Muscle of leg (tissue), 16 donors: ENCODE measurements around the gene SLC35D1. TPM values are rescaled to one million over a fixed set of nuclear protein-coding genes. Genes with fewer than 3 reads are reported as not detected.

Source experiments
- DNase-seq: peaks from one replicate; pipeline ENCODE4 v3.0.0; 2013
- H3K27ac ChIP-seq: one replicate; pipeline ENCODE4 v1.5.1; 2013; ENCODE audit warnings: mild to moderate bottlenecking, low read length, control low read depth
- H3K27me3 ChIP-seq: one replicate; pipeline ENCODE4 v1.6.1; 2013; ENCODE audit warnings: low read length; ENCODE audit not compliant: control insufficient read depth, insufficient read depth
- H3K36me3 ChIP-seq: one replicate; pipeline ENCODE4 v1.6.1; 2013; ENCODE audit warnings: low read length; ENCODE audit not compliant: control insufficient read depth, insufficient read depth
- H3K4me1 ChIP-seq: one replicate; pipeline ENCODE4 v1.6.1; 2013; ENCODE audit warnings: low read length; ENCODE audit not compliant: control insufficient read depth, insufficient read depth
- H3K4me3 ChIP-seq: one replicate; pipeline ENCODE4 v1.5.1; 2013; ENCODE audit warnings: low read length, control low read depth
- H3K9me3 ChIP-seq: replicated peaks from 2 replicates; pipeline ENCODE4 v1.6.1; 2013; ENCODE audit warnings: low read depth, low read length; ENCODE audit not compliant: control insufficient read depth
- WGBS: methylation state at CpG from one replicate; pipeline ENCODE4 v1.1.5; 2013; ENCODE audit warnings: missing lambda C conversion rate; ENCODE audit not compliant: insufficient coverage; 5-methylcytosine and 5-hydroxymethylcytosine counted together
- long read RNA-seq, 11 donors: transcript quantifications; one replicate each; lab custom pipeline, GENCODE V29; 2026
- polyA plus RNA-seq, 8 donors: library from polyadenylated mRNA; unstranded; fragments of 120-200 nt; gene quantifications; one replicate each; pipeline versions ENCODE4 v1.2.1 to v1.2.3, GENCODE V29; 2013; ENCODE audit warnings: inconsistent platforms in 1 of 8, low replicate concordance in 1 of 8; ENCODE audit not compliant: insufficient read length in 8 of 8, insufficient read depth in 1 of 8
- total RNA-seq: library from RNA; stranded (reverse); fragments of 120-200 nt; gene quantifications from one replicate; pipeline ENCODE4 v1.2.4, GENCODE V29; 2013

The SLC35D1 gene
- total RNA-seq (6.3 TPM), polyA plus RNA-seq (1 to 10 TPM; 6.0 to 9.0 (median 6.9) TPM)
- long read RNA-seq, donor 1, full-length matches to known transcripts, result 1 of 1 reads
- long read RNA-seq, donor 1, partial matches to known transcripts, result 0 of 1 reads
- long read RNA-seq, donor 1, other reads (novel, unspliced or antisense), result 0 of 1 reads
- long read RNA-seq, donor 2, result 0 reads
- long read RNA-seq, donor 3, full-length matches to known transcripts, result 3 of 3 reads
- long read RNA-seq, donor 3, partial matches to known transcripts, result 0 of 3 reads
- long read RNA-seq, donor 3, other reads (novel, unspliced or antisense), result 0 of 3 reads
- long read RNA-seq, donor 4, full-length matches to known transcripts, result 1 of 1 reads
- long read RNA-seq, donor 4, partial matches to known transcripts, result 0 of 1 reads
- long read RNA-seq, donor 4, other reads (novel, unspliced or antisense), result 0 of 1 reads
- long read RNA-seq, donor 5, full-length matches to known transcripts, result 1 of 1 reads
- long read RNA-seq, donor 5, partial matches to known transcripts, result 0 of 1 reads
- long read RNA-seq, donor 5, other reads (novel, unspliced or antisense), result 0 of 1 reads
- long read RNA-seq, donor 6, full-length matches to known transcripts, result 1 of 1 reads
- long read RNA-seq, donor 6, partial matches to known transcripts, result 0 of 1 reads
- long read RNA-seq, donor 6, other reads (novel, unspliced or antisense), result 0 of 1 reads
- long read RNA-seq, donor 7, full-length matches to known transcripts, result 2 of 2 reads
- long read RNA-seq, donor 7, partial matches to known transcripts, result 0 of 2 reads
- long read RNA-seq, donor 7, other reads (novel, unspliced or antisense), result 0 of 2 reads
- long read RNA-seq, donor 8, result 0 reads
- long read RNA-seq, donor 9, full-length matches to known transcripts, result 2 of 2 reads
- long read RNA-seq, donor 9, partial matches to known transcripts, result 0 of 2 reads
- long read RNA-seq, donor 9, other reads (novel, unspliced or antisense), result 0 of 2 reads
- long read RNA-seq, donor 10, result 0 reads
- long read RNA-seq, donor 11, full-length matches to known transcripts, result 2 of 2 reads
- long read RNA-seq, donor 11, partial matches to known transcripts, result 0 of 2 reads
- long read RNA-seq, donor 11, other reads (novel, unspliced or antisense), result 0 of 2 reads

GRCh38 chr1:67053785-67054772 is at the start of gene SLC35D1:
Gene SLC35D1 (minus strand): TSS chr1:67054148. CDS start chr1:67054013, 135 bp downstream.
- peaks cover 5% of the 10 kb centered on the region for H3K36me3 ChIP-seq
- H3K27me3 ChIP-seq, result no peaks in the 10 kb centered on the region
- no peaks in the 10 kb centered on the region for H3K9me3 ChIP-seq
- peak within 1 kb of the TSS; percentile 93 for H3K27ac ChIP-seq
- under 1% methylated on average over 52 of the region's 73 CpGs for WGBS
- peak; percentile 90 for DNase-seq
- H3K4me3 ChIP-seq, result peak within 1 kb of the TSS; percentile 88
- peaks cover 4% of the 10 kb centered on the region for H3K4me1 ChIP-seq

- H3K9me3 ChIP-seq, result no peaks in the 10 kb centered on the region
- no peak overlapping the region for H3K4me3 ChIP-seq
- no peak for DNase-seq
- no peaks in the 10 kb centered on the region for H3K27me3 ChIP-seq
- H3K36me3 ChIP-seq, result no peaks in the 10 kb centered on the region
- H3K27ac ChIP-seq, result no peak overlapping the region
- H3K4me1 ChIP-seq, result no peaks in the 10 kb centered on the region
- no CpG with 5 or more reads among the region's 1 CpG for WGBS
These were observed 49.6 kb upstream of the SLC35D1 start for GRCh38 chr1:67103548-67103947.

GRCh38 chr1:67100833-67101232 is 46.9 kb upstream of the SLC35D1 start:
- 30% methylated on average over 2 of the region's 3 CpGs for WGBS
- Histone ChIP-seq H3K27me3 (no peaks in the 10 kb centered on the region), H3K36me3 (no peaks in the 10 kb centered on the region), H3K4me3 (no peak overlapping the region), H3K4me1 (no peaks in the 10 kb centered on the region), H3K27ac (no peak overlapping the region), H3K9me3 (no peaks in the 10 kb centered on the region)
- DNase-seq, result no peak

- H3K4me1 ChIP-seq, result no peaks in the 10 kb centered on the region
- DNase-seq, result no peak
- no peak overlapping the region for H3K4me3 ChIP-seq
- H3K27ac ChIP-seq, result no peak overlapping the region
- no peaks in the 10 kb centered on the region for H3K27me3 ChIP-seq
- H3K36me3 ChIP-seq, result no peaks in the 10 kb centered on the region
- H3K9me3 ChIP-seq, result no peaks in the 10 kb centered on the region
These were observed 43.4 kb upstream of the SLC35D1 start for GRCh38 chr1:67097305-67097704.

GRCh38 chr1:67094191-67094590 is 40.2 kb upstream of the SLC35D1 start:
- Histone ChIP-seq H3K36me3 (no peaks in the 10 kb centered on the region), H3K4me3 (no peak overlapping the region), H3K27ac (no peak overlapping the region), H3K27me3 (no peaks in the 10 kb centered on the region), H3K4me1 (no peaks in the 10 kb centered on the region), H3K9me3 (no peaks in the 10 kb centered on the region)
- no CpG with 5 or more reads among the region's 2 CpGs for WGBS
- no peak for DNase-seq

GRCh38 chr1:67089685-67090208 is 35.8 kb upstream of the SLC35D1 start:
- DNase-seq, result no peak
- no peak overlapping the region for H3K27ac ChIP-seq
- no peak overlapping the region for H3K4me3 ChIP-seq
- no peaks in the 10 kb centered on the region for H3K36me3 ChIP-seq
- no peaks in the 10 kb centered on the region for H3K4me1 ChIP-seq
- H3K27me3 ChIP-seq, result no peaks in the 10 kb centered on the region
- no CpG with 5 or more reads among the region's 1 CpG for WGBS
- no peaks in the 10 kb centered on the region for H3K9me3 ChIP-seq

- Histone ChIP-seq H3K27me3 (no peaks in the 10 kb centered on the region), H3K4me3 (no peak overlapping the region), H3K4me1 (no peaks in the 10 kb centered on the region), H3K27ac (no peak overlapping the region), H3K36me3 (no peaks in the 10 kb centered on the region), H3K9me3 (no peaks in the 10 kb centered on the region)
- WGBS, result 100% methylated on average over 1 of the region's 1 CpG
- DNase-seq, result no peak
These were observed 34.5 kb upstream of the SLC35D1 start for GRCh38 chr1:67088440-67088839.

- Histone ChIP-seq H3K36me3 (no peaks in the 10 kb centered on the region), H3K27ac (no peak overlapping the region), H3K4me1 (no peaks in the 10 kb centered on the region), H3K9me3 (no peaks in the 10 kb centered on the region), H3K27me3 (no peaks in the 10 kb centered on the region), H3K4me3 (no peak overlapping the region)
- no CpG with 5 or more reads among the region's 2 CpGs for WGBS
- peak; percentile 7 for DNase-seq
These were observed 31.4 kb upstream of the SLC35D1 start for GRCh38 chr1:67085326-67085725.

- no peaks in the 10 kb centered on the region for H3K9me3 ChIP-seq
- H3K27ac ChIP-seq, result no peak overlapping the region
- H3K27me3 ChIP-seq, result no peaks in the 10 kb centered on the region
- no peak for DNase-seq
- no peaks in the 10 kb centered on the region for H3K4me1 ChIP-seq
- no peak overlapping the region for H3K4me3 ChIP-seq
- no peaks in the 10 kb centered on the region for H3K36me3 ChIP-seq
- WGBS, result no CpG with 5 or more reads among the region's 9 CpGs
These were observed 30.9 kb upstream of the SLC35D1 start for GRCh38 chr1:67084765-67085318.
